Heart left ventricle (tissue), 13 donors: ENCODE measurements around the gene COL1A2.

Experiments used
- CTCF ChIP-seq, 12 donors: fragments of 200-600 bp; sonication (generic) in 4 of 12; IDR thresholded peaks; one replicate each; pipeline versions ENCODE4 v1.5.0 to v1.8.0; 2018 to 2022; ENCODE audit warnings: antibody characterized with exemption in 12 of 12, mild to moderate bottlenecking in 5 of 12
- POLR2A ChIP-seq, 2 donors: fragments of 450-650 bp; IDR thresholded peaks; one replicate each; pipeline ENCODE4 v1.6.1; 2017; ENCODE audit warnings: antibody characterized with exemption in 2 of 2, mild to moderate bottlenecking in 2 of 2, moderate library complexity in 2 of 2
- donor health status: ischemic (EF 13 %, LVEDD 7.1; RV severe dilation, severe dysfunction).
- donor health status: DM: no; HTN: yes; CAD: no.
- donor health status: DM: no; HTN: no; CAD: no.
- donor health status: ischemic (EF 25% LVEDD 6.9; RV normal size, moderate dysfunction).
- donor health status: ischemic (EF 25% LVEDD 5.7; RV mildly dilated, moderate dysfunction).
- donor health status: ischemic (EF 35%, LVEDD 5.7; RV mildly dilated, moderate dysfunction).
- donor health status: nonischemic (EF 11% LVEDD 7.7; RV severe dilation, severe dysfunction).
- donor health status: DM: yes; HTN: yes; CAD: no.
- donor health status: PGD.
- donor health status: ischemic (EF 29% LVEDD 5.4; RV normal size, mild dysfunction).
- donor health status: nonischemic (EF 23%, LVEDD 6.1; RV moderate dilation, normal function).

DNA sequence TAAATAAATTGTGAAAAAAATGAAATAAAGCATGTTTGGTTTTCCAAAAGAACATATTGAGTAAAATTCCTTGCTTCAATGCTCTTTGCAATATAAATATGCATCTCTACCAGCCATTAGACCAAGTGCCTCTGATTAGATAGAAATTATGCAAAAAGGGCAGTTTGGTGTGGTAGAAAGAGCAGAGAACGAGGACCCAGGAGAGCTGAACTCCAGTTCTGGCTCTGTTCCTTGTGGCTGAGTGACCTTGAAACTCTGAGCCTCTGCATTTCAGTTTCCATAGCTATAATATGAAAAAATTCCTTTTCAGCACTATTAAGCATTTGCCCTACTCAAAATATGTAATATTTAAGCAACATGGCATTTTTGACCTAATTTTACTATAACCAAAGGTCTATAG, 36.5 kb downstream of the COL1A2 start:
- TF ChIP-seq CTCF (IDR thresholded peaks at IDR 0.05) (no peak), POLR2A (IDR thresholded peaks at IDR 0.05) (no peak)
